A549 (cell line): ENCODE results near the gene GRIN3A.

ENCODE experiments used
- EP300 ChIP-seq, 2 experiments: fragments of >200 bp; sonication (Bioruptor Twin); formaldehyde crosslinking; IDR thresholded peaks; 2 replicates in 1 of 2; 3 replicates in 1 of 2; pipeline ENCODE4 v1.6.1; 2016 to 2017
- HDAC2 ChIP-seq: fragments of 200-600 bp; sonication (generic); IDR thresholded peaks from 2 replicates; pipeline ENCODE4 v1.6.1; 2016
- TF ChIP-seq, protein P1 (sequence below): fragments of >200 bp; sonication (Bioruptor Twin); formaldehyde crosslinking; IDR thresholded peaks from 3 replicates; pipeline ENCODE4 v1.5.1; 2016

DNA sequence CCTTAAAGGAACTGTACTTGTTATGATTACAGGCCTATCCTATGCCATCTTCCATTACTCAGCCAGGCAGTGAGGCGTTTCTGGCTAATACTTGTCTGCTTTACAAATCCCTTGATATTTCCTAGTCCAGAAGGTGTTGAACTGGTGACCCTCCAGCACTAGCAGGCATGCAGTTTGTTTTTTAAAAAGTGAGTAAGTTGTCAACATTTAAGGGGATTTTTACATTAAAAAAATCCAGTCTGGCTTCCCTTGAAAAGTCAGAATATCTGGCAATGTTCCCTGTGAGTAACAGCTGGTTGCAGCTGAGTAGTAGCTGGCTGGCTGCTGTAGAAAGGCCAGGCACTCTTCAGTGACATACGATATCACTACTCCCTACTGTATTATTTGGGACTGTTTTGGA, 21.8 kb downstream of the GRIN3A start:
- TF ChIP-seq, protein P1, sequence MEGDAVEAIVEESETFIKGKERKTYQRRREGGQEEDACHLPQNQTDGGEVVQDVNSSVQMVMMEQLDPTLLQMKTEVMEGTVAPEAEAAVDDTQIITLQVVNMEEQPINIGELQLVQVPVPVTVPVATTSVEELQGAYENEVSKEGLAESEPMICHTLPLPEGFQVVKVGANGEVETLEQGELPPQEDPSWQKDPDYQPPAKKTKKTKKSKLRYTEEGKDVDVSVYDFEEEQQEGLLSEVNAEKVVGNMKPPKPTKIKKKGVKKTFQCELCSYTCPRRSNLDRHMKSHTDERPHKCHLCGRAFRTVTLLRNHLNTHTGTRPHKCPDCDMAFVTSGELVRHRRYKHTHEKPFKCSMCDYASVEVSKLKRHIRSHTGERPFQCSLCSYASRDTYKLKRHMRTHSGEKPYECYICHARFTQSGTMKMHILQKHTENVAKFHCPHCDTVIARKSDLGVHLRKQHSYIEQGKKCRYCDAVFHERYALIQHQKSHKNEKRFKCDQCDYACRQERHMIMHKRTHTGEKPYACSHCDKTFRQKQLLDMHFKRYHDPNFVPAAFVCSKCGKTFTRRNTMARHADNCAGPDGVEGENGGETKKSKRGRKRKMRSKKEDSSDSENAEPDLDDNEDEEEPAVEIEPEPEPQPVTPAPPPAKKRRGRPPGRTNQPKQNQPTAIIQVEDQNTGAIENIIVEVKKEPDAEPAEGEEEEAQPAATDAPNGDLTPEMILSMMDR, result no peak
- no peak for TF ChIP-seq HDAC2
- no peak for TF ChIP-seq EP300 (IDR thresholded peaks at IDR 0.05)
